Type B pancreatic cell (in vitro differentiated cells): ENCODE results near the gene SLAMF1. TPM values are rescaled to one million over a fixed set of nuclear protein-coding genes. Genes with fewer than 3 reads are reported as not detected.
A peak's percentile ranks its signal among the peaks of the same experiment; 100 is the strongest.

Experiments
- DNase-seq: peaks from one replicate; pipeline ENCODE4 v3.0.0; 2021; ENCODE audit warnings: mixed read lengths; ENCODE audit not compliant: unreplicated experiment; ENCODE audit errors: extremely low spot score
- H3K27ac Mint-ChIP-seq: 2 replicates; pipeline ENCODE4 v1.8.0; 2021; ENCODE audit warnings: mild to moderate bottlenecking, mixed read lengths
- H3K27me3 Mint-ChIP-seq: 2 replicates; pipeline ENCODE4 v1.8.0; 2021; ENCODE audit warnings: mixed read lengths
- H3K36me3 Mint-ChIP-seq: 2 replicates; pipeline ENCODE4 v1.8.0; 2021; ENCODE audit warnings: mixed read lengths
- H3K4me1 Mint-ChIP-seq: one replicate; pipeline ENCODE4 v1.8.0; 2021; ENCODE audit warnings: mixed read lengths; ENCODE audit not compliant: unreplicated experiment
- H3K4me3 Mint-ChIP-seq: 2 replicates; pipeline ENCODE4 v1.8.0; 2021; ENCODE audit warnings: mild to moderate bottlenecking, mixed read lengths
- H3K9me3 Mint-ChIP-seq: 2 replicates; pipeline ENCODE4 v1.8.0; 2021; ENCODE audit warnings: mixed read lengths
- total RNA-seq: library from RNA; stranded (reverse); gene quantifications from 2 replicates; pipeline ENCODE4 v1.2.1, GENCODE V29; 2021; ENCODE audit warnings: low replicate concordance
- TF ChIP-seq, protein P1 (sequence below): fragments of 200-600 bp; sonication (generic); conservative IDR thresholded peaks from 2 replicates; pipeline ENCODE4 v1.5.0; 2021; ENCODE audit warnings: antibody characterized with exemption, mild to moderate bottlenecking

The SLAMF1 gene
- total RNA-seq, 1 donor from 2014 or later, result not detected

DNA sequence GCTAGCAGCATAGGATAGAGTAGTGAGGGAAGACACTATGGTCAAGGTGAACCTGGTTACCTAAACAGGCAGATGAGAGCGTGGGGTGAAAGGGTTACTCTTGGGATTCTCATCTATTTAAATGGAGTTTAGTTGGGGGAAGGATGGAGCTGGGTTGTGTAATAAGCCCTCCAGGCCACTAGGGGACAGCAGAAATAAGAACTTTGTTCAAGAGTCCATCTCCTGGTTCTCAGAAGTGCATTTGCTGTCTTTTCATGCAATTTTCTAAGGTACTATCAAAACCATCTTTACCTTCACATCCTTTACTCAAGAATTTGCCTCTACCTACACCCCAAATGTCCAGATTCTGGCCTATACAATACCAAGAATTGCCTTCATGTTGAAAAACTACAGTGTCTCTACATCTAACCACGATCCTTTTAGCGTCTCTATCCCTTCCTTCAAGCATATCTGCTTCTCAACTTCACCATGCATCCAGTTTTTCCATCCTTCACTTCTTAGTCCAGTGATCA, 28.0 kb downstream of the SLAMF1 start:
- DNase-seq, result no peak
- Mint-ChIP-seq H3K27ac (no peak overlapping the region), H3K27me3 (peaks cover 10% of the 10 kb centered on the region), H3K9me3 (no peaks in the 10 kb centered on the region), H3K4me1 (no peaks in the 10 kb centered on the region), H3K4me3 (no peak overlapping the region), H3K36me3 (no peaks in the 10 kb centered on the region)
- TF ChIP-seq, protein P1, sequence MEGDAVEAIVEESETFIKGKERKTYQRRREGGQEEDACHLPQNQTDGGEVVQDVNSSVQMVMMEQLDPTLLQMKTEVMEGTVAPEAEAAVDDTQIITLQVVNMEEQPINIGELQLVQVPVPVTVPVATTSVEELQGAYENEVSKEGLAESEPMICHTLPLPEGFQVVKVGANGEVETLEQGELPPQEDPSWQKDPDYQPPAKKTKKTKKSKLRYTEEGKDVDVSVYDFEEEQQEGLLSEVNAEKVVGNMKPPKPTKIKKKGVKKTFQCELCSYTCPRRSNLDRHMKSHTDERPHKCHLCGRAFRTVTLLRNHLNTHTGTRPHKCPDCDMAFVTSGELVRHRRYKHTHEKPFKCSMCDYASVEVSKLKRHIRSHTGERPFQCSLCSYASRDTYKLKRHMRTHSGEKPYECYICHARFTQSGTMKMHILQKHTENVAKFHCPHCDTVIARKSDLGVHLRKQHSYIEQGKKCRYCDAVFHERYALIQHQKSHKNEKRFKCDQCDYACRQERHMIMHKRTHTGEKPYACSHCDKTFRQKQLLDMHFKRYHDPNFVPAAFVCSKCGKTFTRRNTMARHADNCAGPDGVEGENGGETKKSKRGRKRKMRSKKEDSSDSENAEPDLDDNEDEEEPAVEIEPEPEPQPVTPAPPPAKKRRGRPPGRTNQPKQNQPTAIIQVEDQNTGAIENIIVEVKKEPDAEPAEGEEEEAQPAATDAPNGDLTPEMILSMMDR, result peak; percentile 66

DNA sequence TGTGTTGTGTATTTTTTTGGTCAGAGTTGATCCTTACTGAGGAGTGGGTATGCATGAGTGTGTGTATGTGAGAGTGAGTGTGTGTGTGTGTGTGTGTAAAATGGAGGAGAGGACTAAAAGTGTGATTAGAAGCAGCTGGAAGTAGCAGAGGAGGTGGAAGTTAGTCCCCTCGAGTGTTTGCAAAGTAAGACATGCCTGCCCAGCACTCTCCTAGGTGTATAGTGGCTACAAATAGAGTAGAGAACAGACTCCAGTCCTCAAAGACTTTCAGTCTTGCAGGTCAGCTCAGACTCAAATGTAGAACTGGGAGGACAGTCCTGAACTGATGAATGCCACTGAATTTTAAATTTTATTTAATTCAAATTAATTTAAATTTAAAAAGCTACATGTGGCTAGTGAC, 28.5 kb downstream of the SLAMF1 start:
- Mint-ChIP-seq H3K4me1 (no peaks in the 10 kb centered on the region), H3K27me3 (peaks cover 15% of the 10 kb centered on the region), H3K9me3 (no peaks in the 10 kb centered on the region), H3K36me3 (no peaks in the 10 kb centered on the region), H3K27ac (no peak overlapping the region), H3K4me3 (no peak overlapping the region)
- TF ChIP-seq, protein P1, result no peak
- DNase-seq, result no peak

DNA sequence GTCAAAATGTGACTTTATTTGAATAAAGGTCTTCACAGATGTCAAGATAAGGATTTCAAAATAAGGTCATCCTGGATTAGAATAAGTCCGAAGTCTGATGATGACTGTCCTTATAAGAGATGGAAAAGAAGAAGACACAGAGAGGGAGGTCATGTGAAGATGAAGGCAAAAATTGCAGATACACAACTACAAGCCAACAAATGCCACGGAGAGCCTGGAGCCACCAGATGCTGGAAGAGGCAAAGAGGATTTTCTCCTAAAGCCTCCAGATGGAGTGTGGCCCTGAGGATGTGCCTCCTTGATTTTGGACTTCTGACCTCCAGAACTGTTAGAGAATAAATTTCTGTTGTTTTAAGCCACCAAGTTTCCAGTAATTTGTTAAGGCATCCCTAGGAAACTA, 31.2 kb downstream of the SLAMF1 start:
- Mint-ChIP-seq H3K27ac (no peak overlapping the region), H3K4me1 (no peaks in the 10 kb centered on the region), H3K4me3 (no peak overlapping the region), H3K9me3 (no peaks in the 10 kb centered on the region), H3K27me3 (peaks cover 25% of the 10 kb centered on the region), H3K36me3 (no peaks in the 10 kb centered on the region)
- TF ChIP-seq, protein P1, result no peak
- DNase-seq, result no peak

DNA sequence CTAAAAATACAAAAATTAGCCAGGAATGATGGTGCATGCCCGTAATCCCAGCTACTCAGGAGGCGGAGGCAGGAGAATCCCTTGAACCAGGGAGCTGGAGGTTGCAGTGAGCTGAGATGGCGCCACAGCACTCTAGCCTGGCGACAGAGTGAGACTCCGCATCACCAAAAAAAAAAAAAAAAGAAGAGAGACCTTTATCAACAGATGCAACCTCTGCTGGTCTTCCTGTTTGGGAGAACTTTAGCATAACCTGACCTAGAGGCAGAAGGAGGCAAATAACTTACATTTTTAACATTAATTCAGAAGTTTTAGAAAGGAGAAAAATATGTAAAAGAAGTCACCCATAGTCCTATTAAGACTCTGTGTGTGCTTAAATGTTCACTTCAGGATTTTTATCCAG, 32.4 kb downstream of the SLAMF1 start:
- Mint-ChIP-seq H3K27me3 (peaks cover 33% of the 10 kb centered on the region), H3K4me1 (no peaks in the 10 kb centered on the region), H3K36me3 (no peaks in the 10 kb centered on the region), H3K27ac (no peak overlapping the region), H3K4me3 (no peak overlapping the region), H3K9me3 (no peaks in the 10 kb centered on the region)
- no peak for DNase-seq
- TF ChIP-seq, protein P1, result no peak

DNA sequence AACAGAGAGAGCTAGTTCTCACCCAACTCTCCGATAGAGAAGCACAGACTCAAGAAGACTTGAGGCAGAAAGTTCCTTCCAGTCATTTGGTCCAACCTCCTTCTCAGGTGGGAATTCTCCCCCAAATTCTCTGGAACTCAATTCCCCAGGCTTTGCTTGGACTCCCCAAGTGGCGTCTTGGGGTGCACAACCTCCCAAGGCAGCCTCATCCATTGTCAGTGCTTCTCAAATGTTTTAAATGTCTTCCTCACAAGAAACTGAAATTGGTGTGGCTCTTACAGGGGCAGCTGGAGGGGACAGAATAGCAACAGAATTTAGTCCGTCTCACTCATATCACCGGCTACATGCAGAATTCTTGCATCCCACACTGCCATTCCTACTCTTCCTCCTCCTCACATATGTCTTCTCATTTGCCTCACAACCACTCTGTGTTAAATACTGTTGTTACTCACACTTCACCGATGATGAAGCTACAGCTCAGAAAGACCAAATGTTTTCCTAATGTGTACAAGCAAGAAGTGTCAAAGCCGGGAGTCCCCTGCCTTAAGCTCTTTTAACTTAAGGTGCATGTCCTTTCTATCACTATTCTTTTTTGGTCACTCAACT, 34.1 kb downstream of the SLAMF1 start:
- TF ChIP-seq, protein P1, result no peak
- Mint-ChIP-seq H3K4me3 (no peak overlapping the region), H3K27me3 (peaks cover 43% of the 10 kb centered on the region), H3K9me3 (no peaks in the 10 kb centered on the region), H3K4me1 (no peaks in the 10 kb centered on the region), H3K36me3 (no peaks in the 10 kb centered on the region), H3K27ac (no peak overlapping the region)
- DNase-seq, result no peak
